ENCODE measurements around the gene NRG3. TPM values are rescaled to one million over a fixed set of nuclear protein-coding genes. Genes with fewer than 3 reads are reported as not detected.
A peak's percentile ranks its signal among the peaks of the same experiment; 100 is the strongest.

NRG3 gene
- total RNA-seq, 1 donor from 2014 or later: 6.1 TPM

- H3K4me1 Mint-ChIP-seq (ENCODE audit: unreplicated experiment): peaks cover 8% of the 10 kb centered on the region
- no peaks in the 10 kb centered on the region for H3K36me3 Mint-ChIP-seq
- DNase-seq (ENCODE audit: extremely low spot score, unreplicated experiment): peak; percentile 88
Observed at GRCh38 chr10:81873932-81874816, 820 bp upstream of the NRG3 start.

GRCh38 chr10:81875467-81876252 is 666 bp downstream of the NRG3 start:
- Mint-ChIP-seq H3K27me3 (peaks cover 81% of the 10 kb centered on the region), H3K4me3 (peak overlapping the region; percentile 88), H3K27ac (peak overlapping the region; percentile 50), H3K9me3 (no peaks in the 10 kb centered on the region), H3K36me3 (no peaks in the 10 kb centered on the region), H3K4me1 (ENCODE audit: unreplicated experiment) (peaks cover 8% of the 10 kb centered on the region)
- DNase-seq (ENCODE audit: extremely low spot score, unreplicated experiment): no peak
- no peak for TF ChIP-seq CTCF (conservative IDR thresholded peaks at IDR 0.05)

More at GRCh38 chr10:81873932-81874816, 820 bp upstream of the NRG3 start:
- TF ChIP-seq CTCF (conservative IDR thresholded peaks at IDR 0.05): peak; percentile 15
- Mint-ChIP-seq H3K27ac (no peak overlapping the region), H3K4me3 (peak overlapping the region; percentile 75), H3K9me3 (no peaks in the 10 kb centered on the region), H3K27me3 (peaks cover 73% of the 10 kb centered on the region)

- Mint-ChIP-seq H3K4me3 (peak overlapping the region; percentile 88), H3K36me3 (no peaks in the 10 kb centered on the region), H3K9me3 (no peaks in the 10 kb centered on the region), H3K27me3 (peaks cover 82% of the 10 kb centered on the region), H3K27ac (peak overlapping the region; percentile 50), H3K4me1 (ENCODE audit: unreplicated experiment) (peaks cover 8% of the 10 kb centered on the region)
- no peak for TF ChIP-seq CTCF (conservative IDR thresholded peaks at IDR 0.05)
- DNase-seq (ENCODE audit: extremely low spot score, unreplicated experiment): no peak
Observed at GRCh38 chr10:81876253-81877077, 1.5 kb downstream of the NRG3 start.

DNA sequence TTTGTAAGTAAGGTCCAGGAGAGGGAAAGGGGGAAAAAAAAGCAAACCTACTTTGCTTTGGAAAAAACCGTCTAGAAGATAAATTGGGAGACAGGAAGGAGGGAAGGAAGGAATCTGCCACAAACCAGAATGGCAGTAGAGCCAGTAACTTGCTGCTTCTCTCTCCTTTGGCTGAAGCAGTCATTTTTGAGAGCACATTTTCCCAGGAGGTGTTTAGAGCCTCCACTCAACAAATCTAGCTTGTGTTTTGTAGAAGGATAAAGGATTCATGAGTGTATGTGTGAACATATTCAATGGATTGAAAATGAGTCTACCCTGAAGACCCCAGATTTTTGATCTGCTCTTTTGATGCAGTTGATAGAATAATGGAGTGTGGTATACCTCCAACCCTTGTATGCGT is 2.6 kb downstream of the NRG3 start:
- Mint-ChIP-seq H3K36me3 (no peaks in the 10 kb centered on the region), H3K4me3 (peak overlapping the region; percentile 88), H3K9me3 (no peaks in the 10 kb centered on the region), H3K27ac (no peak overlapping the region), H3K4me1 (ENCODE audit: unreplicated experiment) (peaks cover 8% of the 10 kb centered on the region), H3K27me3 (peaks cover 74% of the 10 kb centered on the region)
- DNase-seq (ENCODE audit: extremely low spot score, unreplicated experiment): no peak
- no peak for TF ChIP-seq CTCF (conservative IDR thresholded peaks at IDR 0.05)

- Mint-ChIP-seq H3K9me3 (no peaks in the 10 kb centered on the region), H3K36me3 (no peaks in the 10 kb centered on the region), H3K4me3 (no peak overlapping the region), H3K27ac (no peak overlapping the region), H3K4me1 (ENCODE audit: unreplicated experiment) (no peaks in the 10 kb centered on the region), H3K27me3 (peaks cover 46% of the 10 kb centered on the region)
- no peak for DNase-seq (ENCODE audit: extremely low spot score, unreplicated experiment)
- no peak for TF ChIP-seq CTCF (conservative IDR thresholded peaks at IDR 0.05)
Observed at GRCh38 chr10:81882011-81882410, 7.0 kb downstream of the NRG3 start.

Data from type B pancreatic cell (in vitro differentiated cells).